ENCODE results near the gene RGS10.

DNA sequence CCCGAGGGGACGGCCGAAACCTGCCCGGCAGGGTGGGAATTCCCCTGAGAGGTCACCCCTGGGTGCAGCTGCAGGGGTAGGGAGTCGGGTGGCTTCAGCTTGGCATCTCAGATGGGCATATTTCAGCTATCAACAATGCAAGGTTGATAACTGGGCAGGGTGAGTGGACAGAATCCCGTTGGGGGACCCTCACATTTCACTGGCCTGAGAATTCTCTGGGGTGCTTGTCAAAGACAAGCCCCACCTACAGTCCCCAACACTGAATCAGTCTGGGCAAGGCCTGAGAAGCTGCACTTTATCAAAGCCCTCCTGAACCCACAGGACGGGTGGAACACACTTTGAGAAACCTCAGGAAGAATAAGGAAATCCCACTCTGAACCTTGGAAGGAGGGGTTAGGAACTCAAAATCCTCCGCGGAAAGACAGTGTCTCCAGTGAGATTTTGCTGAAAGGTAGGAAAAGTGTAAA, 3.1 kb downstream of the RGS10 start:
- TF ChIP-seq, protein P1, sequence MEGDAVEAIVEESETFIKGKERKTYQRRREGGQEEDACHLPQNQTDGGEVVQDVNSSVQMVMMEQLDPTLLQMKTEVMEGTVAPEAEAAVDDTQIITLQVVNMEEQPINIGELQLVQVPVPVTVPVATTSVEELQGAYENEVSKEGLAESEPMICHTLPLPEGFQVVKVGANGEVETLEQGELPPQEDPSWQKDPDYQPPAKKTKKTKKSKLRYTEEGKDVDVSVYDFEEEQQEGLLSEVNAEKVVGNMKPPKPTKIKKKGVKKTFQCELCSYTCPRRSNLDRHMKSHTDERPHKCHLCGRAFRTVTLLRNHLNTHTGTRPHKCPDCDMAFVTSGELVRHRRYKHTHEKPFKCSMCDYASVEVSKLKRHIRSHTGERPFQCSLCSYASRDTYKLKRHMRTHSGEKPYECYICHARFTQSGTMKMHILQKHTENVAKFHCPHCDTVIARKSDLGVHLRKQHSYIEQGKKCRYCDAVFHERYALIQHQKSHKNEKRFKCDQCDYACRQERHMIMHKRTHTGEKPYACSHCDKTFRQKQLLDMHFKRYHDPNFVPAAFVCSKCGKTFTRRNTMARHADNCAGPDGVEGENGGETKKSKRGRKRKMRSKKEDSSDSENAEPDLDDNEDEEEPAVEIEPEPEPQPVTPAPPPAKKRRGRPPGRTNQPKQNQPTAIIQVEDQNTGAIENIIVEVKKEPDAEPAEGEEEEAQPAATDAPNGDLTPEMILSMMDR (conservative IDR thresholded peaks at IDR 0.05; ENCODE audit: low read depth, low read length) = no peak
- TF ChIP-seq EZH2 (IDR thresholded peaks at IDR 0.05; ENCODE audit: borderline replicate concordance, low read depth, low read length, poor library complexity, severe bottlenecking) = no peak
